NCI-H446 (cell line): ENCODE results near the gene ROBO4.

Source experiments
- DNase-seq, 2 experiments: peaks; one replicate each; lab custom pipeline; 2025; lab: John Stamatoyannopoulos, UW

ROBO4 gene

DNA sequence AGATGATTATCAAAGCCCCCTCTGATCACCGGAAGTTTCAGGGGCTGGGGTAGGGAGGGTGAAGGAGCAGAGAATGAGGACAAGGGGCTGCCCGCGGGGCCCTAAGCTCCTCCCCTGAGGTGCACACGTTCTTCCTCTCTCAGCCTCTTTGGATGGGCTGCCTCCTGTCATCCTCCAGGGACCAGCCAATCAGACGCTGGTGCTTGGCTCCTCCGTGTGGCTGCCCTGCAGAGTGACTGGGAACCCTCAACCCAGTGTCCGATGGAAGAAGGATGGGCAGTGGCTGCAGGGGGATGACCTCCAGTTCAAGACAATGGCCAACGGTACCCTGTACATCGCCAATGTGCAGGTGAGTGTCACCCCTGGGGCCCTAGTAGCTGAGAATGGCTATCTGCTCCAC lies 24.9 kb downstream of the ROBO4 start:
- no peak for DNase-seq

DNA sequence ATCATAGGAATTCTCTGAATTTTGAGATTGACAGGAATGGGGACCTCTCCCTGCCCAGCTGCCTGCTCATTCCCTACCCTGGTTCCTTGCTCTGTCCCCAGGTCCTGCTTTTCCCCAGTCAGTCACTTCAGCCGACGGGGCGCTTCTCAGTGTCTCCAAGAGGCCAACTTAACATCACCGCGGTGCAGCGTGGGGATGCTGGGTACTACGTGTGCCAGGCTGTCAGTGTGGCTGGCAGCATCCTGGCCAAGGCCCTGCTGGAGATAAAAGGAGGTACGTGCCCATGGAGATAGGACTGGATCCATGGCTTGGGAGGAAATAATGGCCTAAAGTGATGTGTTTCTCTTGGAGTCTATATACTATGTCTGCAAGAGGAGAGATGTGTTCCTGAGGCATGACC lies 25.4 kb downstream of the ROBO4 start:
- no peak for DNase-seq

DNA sequence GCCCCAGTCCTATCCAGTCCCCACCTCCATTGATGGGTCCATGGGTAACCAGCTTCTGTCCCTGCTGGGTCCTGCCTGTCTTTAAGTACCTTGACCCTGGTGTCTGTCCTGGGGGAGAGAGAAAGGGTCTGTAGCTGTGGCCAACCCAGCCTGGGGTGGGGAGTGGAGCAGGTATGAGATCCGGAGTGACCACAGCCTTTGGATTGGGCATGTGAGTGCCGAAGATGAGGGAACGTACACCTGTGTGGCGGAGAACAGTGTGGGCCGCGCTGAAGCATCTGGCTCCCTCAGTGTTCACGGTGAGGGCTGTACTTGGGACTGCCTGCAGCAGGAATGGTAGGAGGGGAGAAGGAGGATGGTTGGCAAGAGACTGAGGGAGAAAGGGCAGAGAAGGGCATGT lies 27.2 kb downstream of the ROBO4 start:
- DNase-seq = no peak

DNA sequence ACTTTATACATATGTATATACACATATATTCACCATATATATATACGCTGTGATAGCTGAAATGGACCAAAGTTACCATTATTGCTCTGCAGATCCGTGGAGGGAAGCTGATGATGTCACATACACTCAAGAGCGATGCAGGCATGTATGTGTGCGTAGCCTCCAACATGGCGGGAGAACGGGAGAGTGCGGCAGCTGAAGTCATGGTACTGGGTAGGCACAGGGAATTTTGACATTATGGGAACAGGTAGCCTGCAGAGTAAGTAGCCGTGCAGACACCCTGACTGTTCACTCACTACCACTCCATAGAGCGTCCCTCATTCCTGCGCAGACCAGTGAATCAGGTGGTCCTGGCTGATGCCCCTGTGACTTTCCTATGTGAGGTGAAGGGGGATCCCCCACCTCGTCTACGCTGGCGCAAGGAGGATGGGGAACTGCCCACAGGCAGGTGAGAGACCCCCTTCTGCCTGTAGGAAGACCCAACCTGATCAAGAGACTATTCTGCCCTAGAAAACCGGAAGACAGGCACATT lies 27.7 kb downstream of the ROBO4 start:
- no peak for DNase-seq

DNA sequence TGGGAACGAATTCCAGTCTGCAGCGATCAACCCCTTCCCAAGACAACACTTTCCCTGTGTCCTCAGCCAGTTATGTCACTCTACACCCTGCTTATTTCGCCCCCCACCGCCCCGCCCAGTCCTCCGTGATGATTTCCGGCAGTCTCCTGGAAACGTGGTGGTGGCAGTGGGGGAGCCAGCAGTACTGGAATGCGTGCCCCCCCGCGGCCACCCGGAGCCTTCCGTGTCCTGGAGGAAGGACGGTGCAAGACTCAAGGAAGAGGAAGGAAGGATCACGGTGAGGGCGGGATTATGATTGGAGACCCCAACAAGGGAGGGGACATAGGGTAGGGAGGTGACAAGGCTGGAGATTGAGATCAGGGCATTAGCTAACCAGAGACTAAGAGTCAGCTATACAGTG lies 28.3 kb downstream of the ROBO4 start:
- no peak for DNase-seq

DNA sequence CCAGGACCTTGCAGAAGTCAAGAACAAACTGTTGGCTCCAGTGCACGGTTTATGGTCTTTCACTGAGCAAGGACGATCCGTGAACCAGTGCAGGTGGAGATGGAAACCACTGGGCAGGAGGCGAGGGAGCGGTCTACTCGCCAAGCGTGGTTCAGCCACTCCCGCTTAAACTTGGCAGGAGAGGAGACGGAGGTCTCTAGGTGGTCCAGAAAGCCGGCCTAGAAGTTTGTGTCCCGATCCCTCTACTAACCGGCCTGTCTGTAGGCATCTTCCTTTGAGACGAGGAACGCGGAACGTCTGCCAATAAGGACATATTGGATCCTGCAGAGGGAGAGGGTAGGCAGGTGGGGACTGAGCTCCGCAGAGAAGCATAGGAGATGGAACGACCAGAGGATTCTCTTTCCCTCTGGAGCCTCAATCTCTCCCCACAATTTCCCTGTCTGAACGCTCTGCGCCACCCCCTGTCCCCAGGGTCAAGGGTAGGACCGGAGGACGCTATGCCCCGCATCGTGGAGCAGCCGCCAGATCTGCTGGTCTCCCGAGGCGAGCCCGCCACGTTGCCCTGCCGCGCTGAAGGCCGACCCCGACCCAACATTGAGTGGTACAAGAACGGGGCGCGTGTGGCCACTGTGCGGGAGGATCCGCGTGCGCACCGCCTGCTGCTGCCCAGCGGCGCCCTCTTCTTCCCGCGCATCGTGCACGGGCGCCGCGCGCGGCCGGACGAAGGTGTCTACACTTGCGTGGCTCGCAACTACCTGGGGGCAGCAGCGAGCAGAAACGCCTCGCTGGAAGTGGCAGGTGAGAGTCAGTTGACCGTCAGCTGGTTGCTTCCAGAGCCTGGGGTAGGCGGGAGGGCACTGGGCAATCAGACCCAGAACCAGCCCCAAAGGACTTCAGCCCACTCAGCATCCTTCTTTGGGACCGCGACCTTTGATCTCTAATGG lies 29.1 kb downstream of the ROBO4 start:
- DNase-seq = no peak

DNA sequence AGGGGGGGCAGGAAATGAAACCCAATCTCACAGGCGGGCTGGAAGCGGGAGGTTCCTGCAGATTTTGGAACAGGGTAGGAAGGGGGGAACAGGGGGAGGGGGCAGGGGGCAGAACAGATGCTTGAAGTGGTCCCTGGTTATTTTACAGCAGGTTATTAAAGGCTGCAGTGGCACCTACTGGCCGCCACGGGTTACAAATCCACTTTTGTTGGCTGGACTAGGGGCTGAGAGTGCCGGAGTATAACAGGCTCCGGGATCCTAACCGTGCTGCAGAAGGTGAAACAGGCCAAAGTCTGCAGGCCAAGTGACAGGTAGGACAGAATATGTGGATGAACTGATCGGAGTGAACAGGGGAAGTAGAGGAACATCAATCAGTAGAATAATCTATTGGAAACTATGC lies 30.0 kb downstream of the ROBO4 start:
- peak; percentile 39 to 62 for DNase-seq

DNA sequence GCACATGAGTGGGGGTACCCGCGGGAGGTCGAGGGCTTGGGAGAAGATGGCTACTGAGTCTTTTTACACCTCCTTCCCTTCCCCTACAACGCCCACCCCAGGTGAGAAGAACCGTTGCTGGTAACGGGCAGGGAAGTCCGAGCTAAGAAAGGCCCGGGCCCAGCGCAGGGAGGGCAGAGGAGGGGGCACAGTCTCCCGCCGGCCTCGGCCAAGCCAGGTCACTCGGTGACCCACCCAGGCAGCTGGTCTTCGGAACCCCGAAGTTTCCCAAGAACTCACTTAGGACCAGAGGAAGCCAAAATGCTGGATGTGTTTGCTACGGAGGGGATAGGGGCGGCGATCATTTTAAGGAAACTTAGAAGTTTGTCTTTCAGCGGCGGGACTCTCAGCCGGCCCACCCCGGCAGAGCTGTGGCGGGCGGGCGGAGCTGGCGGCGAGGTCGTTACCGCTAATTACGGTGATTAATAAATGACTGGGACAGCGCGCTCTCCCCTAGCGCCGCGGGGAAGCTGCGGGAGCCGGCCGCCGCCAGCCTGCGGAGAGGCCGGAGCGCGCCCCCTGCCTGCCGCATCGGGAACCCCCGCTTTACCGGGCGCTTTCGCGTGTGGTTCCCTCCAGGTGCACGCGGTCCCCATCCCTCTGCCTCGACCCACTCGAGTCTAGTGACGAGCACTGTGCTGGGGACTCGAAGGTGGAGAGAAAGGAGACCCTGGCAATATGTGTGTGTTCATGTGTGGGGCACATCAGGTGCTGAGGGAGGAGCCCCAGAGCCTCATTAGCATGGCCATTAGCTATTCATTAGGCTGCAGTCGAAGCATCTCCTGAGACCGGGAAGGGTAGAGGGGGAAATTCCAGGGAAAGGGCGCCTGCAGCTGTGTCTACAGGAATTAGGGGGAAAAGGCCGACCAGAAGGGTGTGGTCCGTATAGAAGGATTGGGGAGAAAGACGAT lies 31.5 kb downstream of the ROBO4 start:
- DNase-seq = peak in 1 of 2 experiments; percentile 49

DNA sequence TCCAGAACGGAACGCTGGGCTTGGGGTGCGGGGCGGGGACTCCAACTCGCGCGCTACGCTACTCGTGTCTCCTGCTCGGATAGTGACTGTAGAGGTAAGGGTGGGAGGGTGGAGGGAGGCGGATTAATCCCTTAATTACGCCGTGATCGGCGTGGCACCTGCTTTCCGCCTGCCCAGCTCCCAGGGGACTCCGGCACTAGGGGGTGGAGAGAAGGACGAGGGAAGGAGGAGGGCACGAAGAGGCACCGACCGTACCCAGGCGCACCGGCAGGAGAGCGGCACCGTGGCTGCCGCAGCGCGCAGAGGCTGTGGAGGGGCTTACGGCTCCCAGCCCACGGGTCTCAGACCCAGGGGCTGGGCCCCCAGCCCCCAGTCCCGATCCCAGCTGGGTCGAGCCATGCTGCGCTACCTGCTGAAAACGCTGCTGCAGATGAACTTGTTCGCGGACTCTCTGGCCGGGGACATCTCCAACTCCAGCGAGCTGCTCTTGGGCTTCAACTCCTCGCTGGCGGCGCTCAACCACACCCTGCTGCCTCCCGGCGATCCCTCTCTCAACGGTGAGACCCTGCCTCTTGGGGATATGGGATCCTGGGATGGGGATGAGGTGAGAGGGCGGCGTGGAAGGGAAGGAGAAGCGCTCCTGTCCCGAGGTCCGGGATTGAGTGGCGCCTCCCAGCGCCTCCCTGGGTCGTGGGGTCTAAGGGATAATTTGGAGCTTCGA lies 32.3 kb downstream of the ROBO4 start, which contains the start of gene ROBO3:
ROBO3 (plus strand) TSS at position 252 of the 721 bp plus-strand sequence; CDS start at position 398, 146 bp downstream.
- no peak for DNase-seq

DNA sequence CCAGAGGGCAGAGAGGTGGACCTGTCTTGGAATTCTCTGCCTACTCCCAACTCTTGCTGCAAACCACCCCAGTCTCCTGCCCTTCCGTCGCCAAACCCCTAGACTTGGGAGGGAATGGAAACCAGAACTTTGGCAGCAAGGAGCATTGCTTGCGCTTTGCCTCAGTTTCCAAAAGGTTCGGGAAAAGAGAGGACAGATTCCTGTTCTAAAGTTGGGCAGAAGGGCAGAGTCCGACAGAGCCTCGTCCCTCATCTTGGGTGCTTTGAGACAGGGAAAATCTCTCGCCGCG lies 32.8 kb downstream of the ROBO4 start:
- no peak for DNase-seq

DNA sequence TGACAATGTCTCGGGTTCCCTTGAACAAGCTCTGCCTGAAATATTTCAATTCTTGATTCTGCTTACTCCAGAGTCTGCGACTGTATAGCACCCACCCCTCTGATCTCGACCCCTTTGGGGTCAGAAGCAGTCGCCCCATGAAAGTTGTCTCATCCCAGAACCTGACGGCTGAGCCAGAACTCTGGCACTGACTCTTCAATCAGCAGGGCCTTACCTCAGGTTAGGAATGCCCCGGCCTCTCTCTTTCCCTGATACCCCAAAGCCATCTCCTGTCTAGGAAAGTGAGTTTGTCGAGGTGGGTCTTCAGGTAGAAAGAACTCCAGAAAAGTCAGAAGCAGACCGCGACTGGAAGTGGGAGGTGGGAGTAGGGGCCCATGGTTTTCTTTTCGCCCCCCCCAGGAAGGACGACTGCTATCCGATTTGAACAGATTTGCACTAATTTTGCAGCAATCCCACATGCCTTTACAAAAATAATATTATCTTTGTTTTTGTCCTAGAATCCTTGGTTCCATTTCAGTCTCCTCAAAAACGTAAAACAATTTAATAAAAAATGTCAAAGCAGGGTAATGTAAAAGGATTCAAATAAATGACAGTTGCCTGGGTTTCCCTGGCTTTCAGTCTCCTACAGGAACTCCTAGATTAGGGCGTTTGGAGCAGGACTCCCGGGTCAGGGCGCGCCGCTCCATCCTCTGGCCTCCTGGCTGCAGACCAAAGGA lies 33.3 kb downstream of the ROBO4 start:
- no peak for DNase-seq

DNA sequence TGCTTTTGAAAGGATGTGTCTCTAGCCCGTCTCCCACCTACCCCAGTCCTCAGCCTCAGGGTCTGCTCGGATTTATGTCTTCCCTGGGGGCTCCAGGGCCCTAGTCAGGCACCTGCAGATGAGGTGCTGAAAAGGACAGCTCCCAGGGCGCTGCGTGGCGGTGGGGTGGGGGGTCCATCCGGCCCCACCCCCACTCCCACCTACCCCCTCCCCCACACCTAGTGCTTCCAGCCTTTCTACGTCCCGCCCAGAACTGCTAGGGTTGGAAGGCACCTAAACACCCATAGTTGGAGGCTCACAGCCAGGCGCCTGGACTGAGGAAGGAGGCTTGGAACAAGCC lies 33.9 kb downstream of the ROBO4 start:
- DNase-seq = no peak

DNA sequence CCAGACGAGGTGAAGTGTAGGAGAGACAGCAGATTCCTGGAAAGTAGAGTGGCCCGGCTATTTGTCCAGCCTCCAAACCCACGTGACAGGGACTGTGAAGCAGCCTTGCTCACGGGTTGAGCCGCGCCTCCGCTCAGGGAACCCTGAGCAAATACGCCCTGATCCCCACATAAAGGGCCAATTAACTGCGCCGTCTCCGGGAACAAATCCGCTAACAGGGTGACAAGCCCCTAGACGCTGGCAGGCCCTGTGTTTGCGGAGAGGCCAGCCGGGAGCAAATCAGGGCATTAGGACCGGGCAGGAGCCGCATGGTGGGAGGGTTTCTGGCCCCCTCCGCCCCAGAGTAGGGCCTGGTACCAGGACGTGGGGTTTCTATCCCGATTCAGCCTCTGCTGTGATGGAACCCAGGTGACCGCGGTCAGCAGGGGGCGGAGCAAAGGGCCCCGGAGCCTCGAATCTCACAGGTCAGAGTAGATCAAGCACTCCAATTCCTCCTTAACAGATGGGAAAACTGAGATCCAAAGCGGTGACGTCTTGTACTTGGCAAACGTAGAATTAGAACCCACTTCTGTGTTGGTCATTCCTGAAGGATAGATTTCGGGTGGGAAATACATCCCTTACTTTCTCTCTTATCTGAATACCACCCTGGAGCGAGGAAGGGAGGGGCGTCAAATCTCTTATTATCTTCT lies 34.4 kb downstream of the ROBO4 start:
- no peak for DNase-seq

DNA sequence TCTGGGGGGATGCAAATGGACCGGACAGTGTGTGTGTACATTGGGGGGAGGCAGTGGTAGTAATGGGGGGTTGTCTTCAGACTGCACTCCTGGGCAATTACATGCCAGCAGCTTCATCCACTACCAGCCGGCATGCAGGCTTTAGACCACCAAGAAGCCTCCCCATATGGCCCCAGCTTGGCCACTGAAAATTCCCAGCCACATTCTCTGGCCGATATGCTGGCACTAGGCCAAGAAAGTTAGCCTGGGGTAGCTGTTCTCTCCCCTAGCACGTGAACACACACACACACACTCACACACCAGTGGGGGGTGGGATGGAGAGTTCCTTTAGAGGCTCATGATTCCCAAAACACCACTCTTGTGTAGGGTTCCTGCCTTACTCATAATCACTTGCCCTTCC lies 36.0 kb downstream of the ROBO4 start:
- peak in 1 of 2 experiments; percentile 33 for DNase-seq

DNA sequence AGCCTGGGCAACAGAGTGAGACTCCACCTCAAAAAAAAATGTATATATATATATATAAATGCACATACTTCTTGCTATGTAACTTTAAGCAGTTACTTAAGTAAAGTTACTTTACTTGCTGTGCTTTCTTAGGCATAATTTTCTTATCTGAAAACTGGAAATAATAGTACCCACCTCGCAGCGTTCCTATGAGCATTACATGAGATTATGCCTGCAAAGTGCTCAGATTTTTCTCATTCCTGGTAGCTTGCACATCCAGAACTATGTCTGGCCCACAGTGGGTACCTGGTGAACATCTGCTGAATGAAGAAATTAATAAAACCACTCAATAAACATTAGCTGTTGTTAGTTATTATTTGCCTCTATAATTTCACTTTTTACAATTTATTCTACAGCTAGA lies 38.5 kb downstream of the ROBO4 start:
- DNase-seq = no peak

DNA sequence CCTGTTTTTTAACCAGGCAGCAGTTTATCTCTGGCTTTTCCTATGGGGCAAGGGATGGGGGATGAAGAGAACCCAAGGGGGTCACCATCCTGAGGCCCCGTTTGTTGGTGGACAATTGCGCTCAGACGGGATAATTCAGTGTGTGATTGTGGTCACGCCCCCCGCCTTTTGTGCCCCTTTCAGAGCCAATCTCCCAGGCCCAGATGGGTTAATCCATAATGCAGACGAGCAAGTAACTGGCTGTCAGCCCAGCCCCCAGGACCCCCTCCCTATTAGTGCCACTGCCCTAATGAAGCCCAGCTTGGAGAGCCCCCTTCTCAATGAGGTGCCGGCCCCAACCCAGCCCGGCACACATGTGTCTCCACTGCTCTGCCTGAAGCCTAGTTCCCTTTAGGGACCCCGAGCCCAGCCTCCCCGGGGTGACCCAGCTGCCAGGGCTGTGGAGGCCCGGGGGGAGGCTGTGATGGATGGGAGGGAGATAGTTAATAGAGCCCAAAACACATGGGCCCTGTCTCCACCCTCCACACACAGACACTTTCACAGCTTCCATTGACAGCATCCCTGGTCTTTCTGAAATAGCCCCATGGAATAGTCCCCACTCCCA lies 51.5 kb downstream of the ROBO4 start:
- DNase-seq = no peak

DNA sequence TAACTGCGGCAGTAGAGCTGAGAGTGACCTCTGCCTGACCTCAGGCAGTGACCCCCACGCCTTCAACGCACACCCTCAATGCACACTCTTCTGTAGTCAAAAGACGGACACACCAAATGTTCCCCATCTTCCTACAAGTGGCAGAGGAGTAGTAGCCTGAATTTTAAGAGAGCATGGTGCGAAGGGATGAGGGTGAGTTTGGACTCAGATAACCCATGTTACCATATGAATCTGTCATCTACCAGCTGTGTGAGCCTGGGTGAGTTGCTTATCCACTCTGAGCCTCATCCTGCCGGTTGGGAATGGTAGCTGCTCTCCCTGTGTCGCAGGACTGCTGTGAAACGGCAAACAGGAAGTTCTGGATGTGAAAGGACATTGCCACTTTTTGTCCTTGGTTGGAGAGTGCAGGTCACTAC lies 53.0 kb downstream of the ROBO4 start:
- no peak for DNase-seq

DNA sequence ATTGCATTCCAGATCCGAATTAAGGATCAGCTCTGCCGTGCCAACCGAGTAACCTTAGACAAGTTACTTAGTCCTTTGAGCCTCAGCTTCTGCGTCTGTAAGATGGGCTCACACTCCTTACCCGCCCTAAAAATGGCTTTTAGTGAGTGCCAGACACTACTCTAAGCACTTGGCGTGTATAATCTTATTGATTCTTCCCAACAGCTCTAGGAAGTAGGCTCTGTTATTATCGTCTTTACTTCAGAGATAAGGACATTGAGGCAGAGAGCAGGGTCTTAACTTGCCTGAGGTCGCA lies 54.1 kb downstream of the ROBO4 start:
- no peak for DNase-seq

DNA sequence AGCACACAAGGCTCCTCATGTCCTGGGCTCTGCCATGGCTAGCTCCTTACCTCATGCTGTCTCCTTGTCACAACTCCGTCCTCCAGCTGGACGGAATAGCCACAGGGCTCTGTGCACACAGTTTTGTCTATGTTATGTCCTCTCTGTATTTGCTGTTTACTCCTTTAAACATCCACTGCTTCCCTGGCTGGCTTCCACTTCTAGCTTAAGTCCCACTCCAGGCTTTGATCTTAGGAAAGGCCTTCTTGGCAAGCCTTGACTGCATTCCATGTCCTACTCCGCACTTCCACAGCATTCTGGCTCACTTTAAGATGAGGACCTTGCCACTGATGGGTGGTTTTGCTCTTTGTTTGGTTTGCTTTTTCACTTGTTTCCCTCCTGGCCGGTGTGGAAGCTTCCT lies 55.4 kb downstream of the ROBO4 start:
- peak in 1 of 2 experiments; percentile 60 for DNase-seq

DNA sequence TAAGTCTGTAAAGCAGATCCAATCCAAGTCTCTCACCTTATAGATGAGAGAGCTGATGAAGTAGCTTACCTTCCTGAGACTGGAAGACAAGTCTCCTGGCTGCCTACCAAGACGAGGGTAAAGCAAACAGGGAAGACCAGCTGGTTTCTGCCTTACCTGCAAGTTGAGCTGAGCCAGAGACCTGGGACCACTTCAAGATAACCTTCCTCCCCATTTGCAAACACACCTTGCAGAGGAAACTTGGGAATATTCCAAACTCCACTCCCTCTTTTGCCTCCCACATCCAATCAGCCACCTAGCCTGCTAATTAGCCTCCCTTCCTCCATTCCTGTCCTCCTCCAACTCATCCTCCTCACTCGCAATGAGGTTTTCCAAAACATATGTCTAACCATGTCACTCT lies 55.8 kb downstream of the ROBO4 start:
- no peak for DNase-seq

DNA sequence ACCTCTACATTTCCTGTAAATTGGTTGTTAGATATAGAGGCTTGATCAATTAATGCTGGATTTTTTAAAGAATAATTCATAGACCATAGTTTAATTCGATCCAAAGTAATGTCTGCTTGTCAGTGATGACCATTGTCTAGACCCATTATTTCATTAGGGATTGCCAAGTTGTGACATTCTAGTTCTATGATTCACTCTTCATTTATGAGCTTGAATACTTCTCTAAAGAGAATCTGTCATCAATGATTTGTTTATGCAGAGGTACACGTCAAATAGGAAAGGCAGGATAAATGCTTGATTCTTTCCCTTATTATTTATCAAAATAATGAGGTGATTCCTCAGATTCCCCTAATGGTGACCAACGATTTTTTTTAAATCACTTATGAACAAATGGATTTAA lies 56.5 kb downstream of the ROBO4 start:
- DNase-seq = no peak
